ENCODE results near the gene RHEX.
"Not testable (repeated sequence)": the region's sequence is repeated elsewhere in the genome, so short reads cannot be mapped to it uniquely, and the experiment has no call there.

RHEX gene

GRCh38 chr1:206052919-206053610 is at the start of gene RHEX:
TSS of gene RHEX (plus strand) at chr1:206053173. CDS start at chr1:206097829, 44,656 bp downstream.
- H3K36me3 Mint-ChIP-seq, H3K27ac Mint-ChIP-seq, H3K4me3 Mint-ChIP-seq, H3K9me3 Mint-ChIP-seq, H3K27me3 Mint-ChIP-seq: not testable (repeated sequence)
- H3K4me1 Mint-ChIP-seq = peaks cover 33% of the 10 kb centered on the region

DNA sequence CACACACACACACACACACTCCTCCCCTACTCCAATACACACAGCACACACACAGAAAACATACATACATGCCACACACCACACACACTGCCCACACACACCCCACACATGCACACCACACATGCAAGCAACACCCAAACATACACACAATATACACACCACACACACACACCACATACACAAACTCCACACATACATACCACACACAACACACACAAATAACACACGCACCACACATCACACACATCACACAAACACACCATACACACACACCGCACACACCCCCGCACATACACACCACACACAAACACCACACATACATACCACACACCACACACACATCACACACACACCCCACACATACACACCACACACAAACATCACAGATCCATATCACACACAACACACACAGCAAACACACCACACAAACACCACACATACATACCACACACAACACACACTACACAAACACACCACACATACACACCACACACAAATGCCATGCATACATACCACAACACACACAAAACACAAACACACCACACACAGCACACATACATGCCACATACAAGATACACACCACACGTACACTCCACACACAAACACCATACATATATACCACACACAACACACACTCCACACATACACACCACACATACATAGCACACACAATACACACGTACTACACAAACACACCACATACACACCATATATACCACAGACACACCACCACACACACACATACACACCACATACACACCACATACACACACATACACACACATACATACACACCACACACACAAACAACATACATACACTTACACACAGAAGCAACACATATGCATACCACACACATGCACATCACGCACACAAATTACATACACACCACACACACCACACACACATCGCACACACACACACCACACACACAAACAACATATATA is 48.8 kb upstream of the RHEX start:
- Mint-ChIP-seq H3K27ac (no peak overlapping the region), H3K36me3 (no peaks in the 10 kb centered on the region), H3K4me3 (no peak overlapping the region), H3K4me1 (peaks cover 23% of the 10 kb centered on the region), H3K27me3 (peaks cover 3% of the 10 kb centered on the region), H3K9me3 (no peaks in the 10 kb centered on the region)

GRCh38 chr1:206004826-206005225 is 48.1 kb upstream of the RHEX start:
- Mint-ChIP-seq H3K27me3 (peaks cover 3% of the 10 kb centered on the region), H3K4me3 (no peak overlapping the region), H3K27ac (no peak overlapping the region), H3K4me1 (peaks cover 22% of the 10 kb centered on the region), H3K9me3 (no peaks in the 10 kb centered on the region), H3K36me3 (no peaks in the 10 kb centered on the region)

- Mint-ChIP-seq H3K9me3 (no peaks in the 10 kb centered on the region), H3K27me3 (peaks cover 3% of the 10 kb centered on the region), H3K4me3 (no peak overlapping the region), H3K27ac (no peak overlapping the region), H3K4me1 (peaks cover 19% of the 10 kb centered on the region), H3K36me3 (no peaks in the 10 kb centered on the region)
Measured at GRCh38 chr1:206005234-206005633, 47.7 kb upstream of the RHEX start.

DNA sequence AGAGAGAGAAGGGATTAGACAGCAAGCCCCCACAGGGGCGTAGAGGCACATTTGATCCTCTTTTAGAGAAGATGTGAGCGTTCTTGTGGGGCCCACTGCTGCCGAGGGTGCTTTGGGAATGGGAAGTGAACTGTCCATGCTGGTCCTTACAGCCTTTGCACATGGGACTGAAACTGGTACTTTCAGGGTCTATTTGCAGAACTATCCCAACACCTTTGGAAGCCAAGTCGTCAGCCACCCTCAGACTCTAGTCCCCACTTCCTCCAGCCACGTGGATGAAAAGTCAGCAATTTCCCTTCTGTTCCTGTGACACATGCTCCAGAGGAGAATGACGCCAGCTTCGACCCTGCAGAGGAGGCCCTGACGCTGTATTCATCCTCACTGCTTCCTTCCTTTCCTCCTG is 47.2 kb upstream of the RHEX start:
- peaks cover 18% of the 10 kb centered on the region for H3K4me1 Mint-ChIP-seq
- H3K27me3 Mint-ChIP-seq = peaks cover 3% of the 10 kb centered on the region
- peak overlapping the region; percentile 31 for H3K27ac Mint-ChIP-seq
- no peak overlapping the region for H3K4me3 Mint-ChIP-seq
- H3K9me3 Mint-ChIP-seq = no peaks in the 10 kb centered on the region
- H3K36me3 Mint-ChIP-seq = no peaks in the 10 kb centered on the region

- H3K4me1 Mint-ChIP-seq = peaks cover 14% of the 10 kb centered on the region
- H3K36me3 Mint-ChIP-seq = no peaks in the 10 kb centered on the region
- no peaks in the 10 kb centered on the region for H3K9me3 Mint-ChIP-seq
- H3K27me3 Mint-ChIP-seq = peaks cover 3% of the 10 kb centered on the region
- H3K4me3 Mint-ChIP-seq = no peak overlapping the region
- no peak overlapping the region for H3K27ac Mint-ChIP-seq
Measured at GRCh38 chr1:206006946-206007345, 46.0 kb upstream of the RHEX start.

DNA sequence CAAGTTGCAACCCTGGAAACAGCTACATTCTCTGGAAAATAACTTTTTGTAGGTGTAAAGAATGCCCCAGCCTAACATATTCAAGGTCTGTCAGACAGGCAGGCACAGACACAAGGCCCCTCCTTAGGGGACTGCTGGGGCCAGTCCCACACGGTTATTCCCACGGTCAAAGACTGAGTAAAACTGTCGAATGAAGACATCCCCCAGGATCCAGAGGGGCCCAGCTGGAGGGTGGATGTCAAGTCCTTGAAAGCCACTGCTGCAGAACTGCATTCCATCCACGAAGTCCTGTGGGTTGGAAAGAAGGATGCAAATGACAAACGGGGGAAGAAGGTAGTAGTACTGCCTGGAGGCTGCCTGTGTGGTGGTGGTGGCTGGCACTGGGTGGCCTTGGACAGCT is 42.9 kb upstream of the RHEX start:
- no peaks in the 10 kb centered on the region for H3K36me3 Mint-ChIP-seq
- no peaks in the 10 kb centered on the region for H3K9me3 Mint-ChIP-seq
- H3K27ac Mint-ChIP-seq = no peak overlapping the region
- H3K4me1 Mint-ChIP-seq = peaks cover 23% of the 10 kb centered on the region
- H3K4me3 Mint-ChIP-seq = no peak overlapping the region
- H3K27me3 Mint-ChIP-seq = peaks cover 3% of the 10 kb centered on the region

DNA sequence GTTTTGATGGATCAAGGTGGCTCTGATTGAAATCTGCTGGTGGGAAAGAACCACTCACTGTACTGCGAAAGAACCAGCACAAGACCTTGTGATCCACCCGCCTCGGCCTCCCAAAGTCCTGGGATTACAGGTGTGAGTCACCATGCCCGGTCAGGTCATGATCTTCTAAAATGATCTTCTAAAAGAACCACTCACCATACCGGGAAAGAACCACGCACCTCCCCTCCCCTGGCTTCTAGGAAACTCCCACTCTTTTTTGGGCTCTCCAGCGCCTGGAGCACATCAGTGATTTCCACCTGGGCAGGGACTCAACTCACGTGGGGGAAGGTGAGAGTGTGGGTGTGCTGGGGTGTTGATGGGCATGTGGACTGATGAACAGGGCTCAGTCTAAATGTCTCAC is 41.9 kb upstream of the RHEX start:
- Mint-ChIP-seq H3K4me1 (peaks cover 23% of the 10 kb centered on the region), H3K27me3 (peaks cover 2% of the 10 kb centered on the region), H3K4me3 (no peak overlapping the region), H3K27ac (no peak overlapping the region), H3K36me3 (no peaks in the 10 kb centered on the region), H3K9me3 (no peaks in the 10 kb centered on the region)

GRCh38 chr1:206012086-206012859 is 40.7 kb upstream of the RHEX start:
- H3K4me1 Mint-ChIP-seq = peaks cover 23% of the 10 kb centered on the region
- no peaks in the 10 kb centered on the region for H3K36me3 Mint-ChIP-seq
- peak overlapping the region; percentile 15 for H3K4me3 Mint-ChIP-seq
- no peaks in the 10 kb centered on the region for H3K27me3 Mint-ChIP-seq
- no peaks in the 10 kb centered on the region for H3K9me3 Mint-ChIP-seq
- H3K27ac Mint-ChIP-seq = no peak overlapping the region

DNA sequence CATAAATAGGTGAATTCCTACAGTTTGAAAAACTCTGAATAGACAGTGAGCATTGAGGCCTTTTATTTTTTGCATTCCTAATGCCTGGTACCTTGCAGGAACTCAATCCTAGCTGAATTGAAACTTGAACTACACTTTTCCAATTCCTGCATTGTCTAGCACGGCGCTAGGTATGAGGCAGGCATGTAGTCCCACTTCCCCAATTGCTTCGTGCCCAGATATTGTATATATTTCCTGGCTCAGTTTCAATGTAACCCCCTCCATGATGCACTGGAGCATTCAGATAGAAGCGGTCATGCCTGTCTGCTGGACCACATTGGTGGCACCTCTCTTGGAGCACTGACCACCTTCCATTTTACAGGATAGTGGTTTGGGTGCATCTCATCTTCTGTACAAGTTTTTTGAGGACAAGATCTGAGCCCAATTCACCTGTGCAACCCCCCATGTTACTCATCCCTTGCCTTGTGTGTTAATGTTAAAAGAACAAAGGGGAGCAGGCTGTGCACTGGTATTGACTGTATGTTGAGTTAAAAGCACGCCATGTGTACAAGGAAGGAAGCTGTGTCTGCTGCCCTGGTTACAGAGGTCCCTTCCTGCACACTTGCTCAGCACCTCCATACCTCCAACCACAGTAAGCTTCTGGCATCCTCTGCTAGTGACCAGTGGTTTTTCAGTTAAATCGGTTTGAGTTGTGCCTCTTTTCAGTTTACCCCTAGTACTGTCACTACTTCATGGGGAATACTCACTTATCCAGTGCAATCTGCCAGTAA is 39.8 kb upstream of the RHEX start:
- Mint-ChIP-seq H3K27ac (no peak overlapping the region), H3K27me3 (no peaks in the 10 kb centered on the region), H3K9me3 (no peaks in the 10 kb centered on the region), H3K4me1 (peaks cover 23% of the 10 kb centered on the region), H3K4me3 (no peak overlapping the region), H3K36me3 (no peaks in the 10 kb centered on the region)

- Mint-ChIP-seq H3K9me3 (no peaks in the 10 kb centered on the region), H3K27me3 (no peaks in the 10 kb centered on the region), H3K36me3 (no peaks in the 10 kb centered on the region), H3K27ac (no peak overlapping the region), H3K4me3 (no peak overlapping the region), H3K4me1 (peaks cover 23% of the 10 kb centered on the region)
Measured at GRCh38 chr1:206014601-206015000, 38.4 kb upstream of the RHEX start.

DNA sequence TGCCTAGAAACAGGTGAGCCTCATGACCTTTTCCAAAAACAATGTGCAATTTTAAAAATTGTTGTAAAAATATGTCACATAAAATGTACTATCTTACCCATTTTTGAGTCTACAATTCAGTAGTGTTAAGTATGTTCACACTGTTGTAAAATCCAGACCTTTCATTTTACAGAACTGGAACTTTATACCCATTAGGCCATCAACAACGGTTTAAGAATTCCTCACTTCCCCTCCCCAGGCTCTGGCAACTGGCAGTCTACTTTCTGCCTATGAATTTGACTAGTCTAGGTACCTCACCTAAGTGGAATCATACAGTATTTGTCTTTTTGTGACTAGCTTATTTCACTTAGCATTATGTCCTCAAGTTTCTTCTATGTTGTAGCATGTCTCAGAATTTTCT is 37.9 kb upstream of the RHEX start:
- H3K27ac Mint-ChIP-seq = no peak overlapping the region
- H3K4me1 Mint-ChIP-seq = peaks cover 23% of the 10 kb centered on the region
- no peaks in the 10 kb centered on the region for H3K36me3 Mint-ChIP-seq
- H3K9me3 Mint-ChIP-seq = no peaks in the 10 kb centered on the region
- no peaks in the 10 kb centered on the region for H3K27me3 Mint-ChIP-seq
- no peak overlapping the region for H3K4me3 Mint-ChIP-seq

GRCh38 chr1:206020393-206021007 is 32.5 kb upstream of the RHEX start:
- Mint-ChIP-seq H3K36me3 (no peaks in the 10 kb centered on the region), H3K27me3 (no peaks in the 10 kb centered on the region), H3K4me1 (no peaks in the 10 kb centered on the region), H3K4me3 (no peak overlapping the region), H3K27ac (no peak overlapping the region), H3K9me3 (no peaks in the 10 kb centered on the region)

DNA sequence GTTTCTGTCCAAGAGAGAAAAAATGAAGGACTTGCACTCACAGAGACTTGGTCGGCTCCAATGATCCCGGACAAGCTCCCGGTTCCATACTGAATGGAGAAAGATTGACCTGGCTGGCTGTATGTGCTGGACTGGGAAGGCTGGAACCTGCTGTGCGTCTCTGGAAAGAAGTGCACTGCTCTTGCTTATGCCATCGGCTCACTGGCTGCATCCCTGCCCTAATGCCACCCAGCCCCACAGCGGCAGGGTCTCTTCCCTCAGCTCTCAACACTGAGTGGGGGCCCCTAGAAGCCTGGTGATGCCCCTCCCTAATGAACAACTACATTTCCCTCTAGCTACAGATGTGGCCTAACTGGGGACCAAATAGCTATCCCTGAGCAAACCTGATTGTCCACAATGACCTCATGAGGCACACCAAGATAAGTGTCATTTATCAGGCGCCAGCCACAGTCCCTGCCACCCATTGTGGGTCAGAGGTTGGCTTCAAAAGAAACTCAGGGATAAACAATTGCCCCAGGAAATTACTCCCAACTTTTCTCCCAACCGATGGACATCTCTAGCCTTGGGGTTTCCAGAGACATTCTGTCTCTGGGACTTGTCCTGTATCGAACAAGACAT is 31.9 kb upstream of the RHEX start:
- Mint-ChIP-seq H3K36me3 (no peaks in the 10 kb centered on the region), H3K9me3 (no peaks in the 10 kb centered on the region), H3K27ac (no peak overlapping the region), H3K27me3 (no peaks in the 10 kb centered on the region), H3K4me1 (no peaks in the 10 kb centered on the region), H3K4me3 (no peak overlapping the region)
